ENCODE results near the gene LARP4B. TPM values are rescaled to one million over a fixed set of nuclear protein-coding genes. Genes with fewer than 3 reads are reported as not detected.

Gene LARP4B
- total RNA-seq, 4 donors from 2014 or later = 17.4 to 76.8 (median 32.2) TPM

- no peak overlapping the region for H3K27ac ChIP-seq
- H3K4me3 ChIP-seq = no peak overlapping the region
- DNase-seq = no peak
- intact Hi-C loops (cut with DNase I; ENCODE audit: low total_unique reads) = no loop called here
- no peak for TF ChIP-seq POLR2A (IDR thresholded peaks at IDR 0.05)
- TF ChIP-seq CTCF (IDR thresholded peaks at IDR 0.05) = no peak
- no peaks in the 10 kb centered on the region for H3K36me3 ChIP-seq
- H3K4me1 ChIP-seq = no peaks in the 10 kb centered on the region
- H3K27me3 ChIP-seq = no peaks in the 10 kb centered on the region
- H3K9me3 ChIP-seq = no peaks in the 10 kb centered on the region
Measured at GRCh38 chr10:804191-804781, 127.2 kb downstream of the LARP4B start.

GRCh38 chr10:803041-803741 lies 128.3 kb downstream of the LARP4B start:
- no peak for DNase-seq
- peaks cover 0 to 3% of the 10 kb centered on the region in 2 donors for H3K9me3 ChIP-seq

DNA sequence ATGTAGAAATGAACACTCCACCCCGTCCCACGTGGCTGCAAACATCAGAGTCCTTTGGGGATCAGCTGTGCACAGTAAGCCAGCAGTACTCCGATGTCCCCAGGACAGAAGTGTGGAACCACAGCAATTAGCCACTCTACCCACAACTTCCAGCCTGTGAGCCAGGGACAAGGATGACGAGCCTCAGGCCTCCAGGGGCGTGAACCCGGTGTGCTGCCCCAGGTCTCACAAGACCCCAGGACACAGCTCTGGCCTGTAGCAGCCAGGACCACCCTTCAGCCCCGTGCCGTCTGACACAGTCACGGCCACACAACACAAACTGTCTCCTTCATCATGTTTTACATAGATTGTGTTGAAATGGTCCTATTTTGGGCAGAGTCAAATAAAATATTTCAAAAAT lies 129.0 kb downstream of the LARP4B start:
- no peaks in the 10 kb centered on the region for H3K36me3 ChIP-seq
- no peaks in the 10 kb centered on the region for H3K4me1 ChIP-seq
- H3K9me3 ChIP-seq = peaks cover 0 to 3% of the 10 kb centered on the region in 2 donors
- H3K4me3 ChIP-seq = no peak overlapping the region
- H3K27ac ChIP-seq = no peak overlapping the region
- TF ChIP-seq POLR2A (IDR thresholded peaks at IDR 0.05) (no peak), CTCF (IDR thresholded peaks at IDR 0.05) (no peak)
- DNase-seq = no peak
- no peaks in the 10 kb centered on the region for H3K27me3 ChIP-seq
- intact Hi-C loops (cut with DNase I; ENCODE audit: low total_unique reads) = no loop called here

More at GRCh38 chr10:803041-803741, 128.3 kb downstream of the LARP4B start:
- Histone ChIP-seq H3K4me3 (no peak overlapping the region), H3K36me3 (no peaks in the 10 kb centered on the region), H3K4me1 (no peaks in the 10 kb centered on the region), H3K27me3 (no peaks in the 10 kb centered on the region), H3K27ac (no peak overlapping the region)
- intact Hi-C loops (cut with DNase I; ENCODE audit: low total_unique reads) = no loop called here
- TF ChIP-seq POLR2A (IDR thresholded peaks at IDR 0.05) (no peak), CTCF (IDR thresholded peaks at IDR 0.05) (no peak)

DNA sequence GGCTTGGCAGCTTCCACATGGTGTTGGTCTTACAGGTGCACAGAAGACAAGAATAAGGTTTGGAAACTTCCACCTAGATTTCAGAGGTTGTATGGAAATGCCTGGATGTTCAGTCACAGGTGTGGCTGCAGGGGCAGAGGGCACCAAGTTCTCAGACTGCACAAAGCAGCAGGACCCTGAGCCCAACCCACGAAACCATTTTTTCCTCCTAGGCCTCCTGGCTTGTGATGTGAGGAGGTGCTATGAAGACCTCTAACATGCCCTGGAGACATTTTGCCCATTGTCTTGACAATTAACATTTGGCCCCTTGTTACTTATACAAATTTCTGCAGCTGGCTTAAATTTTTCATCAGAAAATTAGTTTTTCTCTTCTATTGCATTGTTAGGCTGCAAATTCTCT lies 134.3 kb downstream of the LARP4B start:
- Histone ChIP-seq H3K4me1 (no peaks in the 10 kb centered on the region), H3K36me3 (no peaks in the 10 kb centered on the region), H3K27me3 (no peaks in the 10 kb centered on the region), H3K4me3 (no peak overlapping the region), H3K27ac (no peak overlapping the region), H3K9me3 (peaks cover 0 to 3% of the 10 kb centered on the region in 2 donors)
- no peak for DNase-seq
- intact Hi-C loops (cut with DNase I; ENCODE audit: low total_unique reads) = no loop called here
- TF ChIP-seq POLR2A (IDR thresholded peaks at IDR 0.05) = no peak
- no peak for TF ChIP-seq CTCF (IDR thresholded peaks at IDR 0.05)

DNA sequence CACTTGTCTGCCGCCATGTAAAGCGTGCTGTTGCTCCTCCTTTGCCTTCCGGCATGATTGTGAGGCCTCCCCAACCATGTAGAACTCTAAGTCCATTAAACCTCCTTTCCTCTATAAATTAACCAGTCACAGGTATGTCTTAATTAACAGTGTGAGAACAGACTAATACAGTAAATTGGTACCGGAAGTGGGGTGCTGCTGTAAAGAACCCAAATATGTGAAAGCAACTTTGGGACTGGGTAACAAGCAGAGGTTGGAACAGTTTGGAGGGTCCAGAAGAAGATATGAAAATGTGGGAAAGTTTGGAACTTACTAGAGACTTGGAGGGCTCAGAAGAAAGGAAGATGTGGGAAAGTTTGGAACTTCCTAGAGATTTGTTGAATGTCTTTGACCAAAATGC lies 135.3 kb downstream of the LARP4B start:
- Histone ChIP-seq H3K27ac (no peak overlapping the region), H3K4me1 (no peaks in the 10 kb centered on the region), H3K36me3 (no peaks in the 10 kb centered on the region), H3K9me3 (peaks cover 0 to 3% of the 10 kb centered on the region in 2 donors), H3K4me3 (no peak overlapping the region), H3K27me3 (no peaks in the 10 kb centered on the region)
- TF ChIP-seq POLR2A (IDR thresholded peaks at IDR 0.05) = no peak
- intact Hi-C loops (cut with DNase I; ENCODE audit: low total_unique reads) = no loop called here
- no peak for DNase-seq

All from uterus (tissue), 4 donors.